GM19438 (cell line): ENCODE data around the gene RTN4IP1.
"Not testable (repeated sequence)": the region's sequence is repeated elsewhere in the genome, so short reads cannot be mapped to it uniquely, and the experiment has no call there.

Source experiments
- ATAC-seq: cut with Tn5 transposase; IDR thresholded peaks from one replicate; pipeline ENCODE4 v1.9.1; 2021; ENCODE audit warnings: low read depth; ENCODE audit not compliant: unreplicated experiment

Gene RTN4IP1

GRCh38 chr6:106591111-106591825, 38.0 kb downstream of the RTN4IP1 start:
- no peak for ATAC-seq

- ATAC-seq: not testable (repeated sequence)
Observed at GRCh38 chr6:106588937-106589336, 40.4 kb downstream of the RTN4IP1 start.

- no peak for ATAC-seq
Observed at GRCh38 chr6:106586815-106587415, 42.4 kb downstream of the RTN4IP1 start.

GRCh38 chr6:106581468-106581867, 47.8 kb downstream of the RTN4IP1 start:
- ATAC-seq: no peak

- ATAC-seq: no peak
Observed at GRCh38 chr6:106579281-106579680, 50.0 kb downstream of the RTN4IP1 start.

GRCh38 chr6:106574741-106575458, 54.4 kb downstream of the RTN4IP1 start:
- ATAC-seq: no peak

GRCh38 chr6:106572875-106573585, 56.3 kb downstream of the RTN4IP1 start:
- no peak for ATAC-seq

GRCh38 chr6:106572436-106572835, 56.9 kb downstream of the RTN4IP1 start:
- ATAC-seq: no peak

GRCh38 chr6:106569428-106569827, 59.9 kb downstream of the RTN4IP1 start:
- ATAC-seq: no peak

- no peak for ATAC-seq
Observed at GRCh38 chr6:106568530-106568929, 60.8 kb downstream of the RTN4IP1 start.

- no peak for ATAC-seq
Observed at GRCh38 chr6:106564476-106564875, 64.8 kb downstream of the RTN4IP1 start.

- ATAC-seq: no peak
Observed at GRCh38 chr6:106563614-106564013, 65.7 kb downstream of the RTN4IP1 start.

GRCh38 chr6:106561686-106562405, 67.5 kb downstream of the RTN4IP1 start:
- no peak for ATAC-seq

GRCh38 chr6:106560996-106561685, 68.2 kb downstream of the RTN4IP1 start:
- no peak for ATAC-seq

- ATAC-seq: not testable (repeated sequence)
Observed at GRCh38 chr6:106559659-106560058, 69.6 kb downstream of the RTN4IP1 start.

- ATAC-seq: no peak
Observed at GRCh38 chr6:106558364-106558763, 70.9 kb downstream of the RTN4IP1 start.

- ATAC-seq: no peak
Observed at GRCh38 chr6:106557837-106558236, 71.5 kb downstream of the RTN4IP1 start.

- ATAC-seq: no peak
Observed at GRCh38 chr6:106556368-106556960, 72.8 kb downstream of the RTN4IP1 start.

GRCh38 chr6:106555767-106556166, 73.5 kb downstream of the RTN4IP1 start:
- no peak for ATAC-seq
